Psoas muscle (tissue), 8 donors: ENCODE measurements around the gene PACS1. TPM values are rescaled to one million over a fixed set of nuclear protein-coding genes. Genes with fewer than 3 reads are reported as not detected.

Experiments used
- ATAC-seq, 4 donors: fragments of 200-7000 bp; cut with Tn5 transposase; one replicate each; pipeline ENCODE4 v1.9.1; 2020; ENCODE audit warnings: moderate library complexity in 3 of 4, mild to moderate bottlenecking in 2 of 4
- DNase-seq, 2 donors: peaks; one replicate each; pipeline ENCODE4 v3.0.0-alpha.2; 2020
- H3K27ac ChIP-seq: fragments of 200-600 bp; one replicate; pipeline ENCODE4 v1.8.0; 2022
- H3K27me3 ChIP-seq, 3 donors: fragments of 200-600 bp in 1 of 3; one replicate each; pipeline versions ENCODE4 v1.6.1 to v1.8.0; 2013 to 2022; ENCODE audit warnings: low read length in 2 of 3, mild to moderate bottlenecking in 2 of 3, moderate library complexity in 1 of 3; ENCODE audit not compliant: insufficient read depth in 3 of 3
- H3K36me3 ChIP-seq, 2 donors: fragments of 200-600 bp in 1 of 2; one replicate each; pipeline versions ENCODE4 v1.6.1 to v1.8.0; 2013 to 2022; ENCODE audit warnings: low read depth in 1 of 2, mild to moderate bottlenecking in 1 of 2, moderate library complexity in 1 of 2; ENCODE audit not compliant: insufficient read depth in 1 of 2
- H3K4me1 ChIP-seq: fragments of 200-600 bp; one replicate; pipeline ENCODE4 v1.8.0; 2022
- H3K4me3 ChIP-seq: fragments of 200-600 bp; one replicate; pipeline ENCODE4 v1.8.0; 2022; ENCODE audit warnings: mild to moderate bottlenecking
- H3K9me3 ChIP-seq: fragments of 200-600 bp; one replicate; pipeline ENCODE4 v1.8.0; 2022
- CTCF ChIP-seq: fragments of 200-600 bp; IDR thresholded peaks from one replicate; pipeline ENCODE4 v1.8.0; 2022; ENCODE audit warnings: antibody characterized with exemption
- WGBS, 3 donors: extraction: QIAGEN DNeasy Blood & Tissue Kit; methylation state at CpG; one replicate each; pipeline versions ENCODE4 v1.1.6 to v1.1.7; 2013; 5-methylcytosine and 5-hydroxymethylcytosine counted together
- intact Hi-C, 2 donors: fragments of 100-400 bp; cut with DNase I; formaldehyde crosslinking; loops; one replicate each; pipeline versions ENCODE4 v1.11.0 to v1.14.2; 2022
- polyA plus RNA-seq, 3 donors: library from polyadenylated mRNA; stranded (reverse); fragments of 200-250 nt; gene quantifications; one replicate each; pipeline ENCODE4 v1.2.3, GENCODE V29; 2013
- total RNA-seq, 4 donors: library from RNA; stranded (reverse); fragmentation: NEBNext Ultra II Directional in 2 of 4; extraction: Animal tissue kit (Norgen Biotek cat#: 25700) in 2 of 4; gene quantifications; one replicate each; pipeline versions ENCODE4 v1.2.1 to v1.2.4, GENCODE V29; 2021 to 2023
- donor health status: healthy with polysubstance abuse.
- donor health status: DM: no; HTN: no; CAD: no; lungs with moderate emphysema.
- donor health status: Bipolar disorder and iron deficiency.
- donor health status: healthy.
- donor health status: DM: yes; HTN: yes; CAD: no.
- donor health status: DM: no; HTN: no; CAD: no.
- donor health status: DM: no; HTN: no; CAD: no.
- donor health status: DM: yes; HTN: yes; CAD: no.

PACS1 gene
- total and polyA plus RNA-seq, 7 donors, result 7.4 to 27.8 (median 16.3) TPM

GRCh38 chr11:66216911-66217310 is 146.8 kb downstream of the PACS1 start:
- ATAC-seq (no peak), DNase-seq (no peak)
- Histone ChIP-seq H3K9me3 (no peaks in the 10 kb centered on the region), H3K36me3 (peaks cover 0 to 70% of the 10 kb centered on the region in 2 donors), H3K4me1 (no peaks in the 10 kb centered on the region), H3K4me3 (no peak overlapping the region), H3K27ac (no peak overlapping the region), H3K27me3 (no peaks in the 10 kb centered on the region)
- intact Hi-C loops, result no loop called here
- 92 to 96% (median 94%) methylated on average over 6 of the region's 6 CpGs for WGBS, 3 donors
- no peak for TF ChIP-seq CTCF

DNA sequence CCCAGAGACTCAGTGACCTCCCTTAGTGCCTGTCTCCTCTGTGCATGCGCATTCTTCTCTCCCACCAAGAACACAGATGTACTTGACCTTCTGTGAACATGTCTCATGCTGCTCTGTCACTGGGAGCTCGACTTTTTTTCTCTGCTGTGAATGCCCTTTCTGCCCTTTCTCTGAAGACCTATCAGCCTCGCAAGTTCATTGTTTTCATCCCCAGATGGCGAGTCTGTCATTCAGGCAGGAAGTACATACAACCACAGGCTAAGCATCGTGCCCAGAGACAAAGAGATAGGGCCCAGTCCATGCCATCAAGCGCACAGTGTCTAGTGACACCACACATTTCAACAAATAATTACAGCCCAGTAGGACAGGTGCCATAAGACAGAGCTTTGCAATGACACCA is 148.0 kb downstream of the PACS1 start:
- Histone ChIP-seq H3K27me3 (no peaks in the 10 kb centered on the region), H3K4me3 (no peak overlapping the region), H3K27ac (no peak overlapping the region), H3K9me3 (no peaks in the 10 kb centered on the region), H3K4me1 (no peaks in the 10 kb centered on the region), H3K36me3 (peaks cover 0 to 62% of the 10 kb centered on the region in 2 donors)
- no peak for TF ChIP-seq CTCF
- DNase-seq, result no peak
- 88 to 97% (median 92%) methylated on average over 6 of the region's 6 CpGs for WGBS, 3 donors
- intact Hi-C loops, result no loop called here
- no peak for ATAC-seq

DNA sequence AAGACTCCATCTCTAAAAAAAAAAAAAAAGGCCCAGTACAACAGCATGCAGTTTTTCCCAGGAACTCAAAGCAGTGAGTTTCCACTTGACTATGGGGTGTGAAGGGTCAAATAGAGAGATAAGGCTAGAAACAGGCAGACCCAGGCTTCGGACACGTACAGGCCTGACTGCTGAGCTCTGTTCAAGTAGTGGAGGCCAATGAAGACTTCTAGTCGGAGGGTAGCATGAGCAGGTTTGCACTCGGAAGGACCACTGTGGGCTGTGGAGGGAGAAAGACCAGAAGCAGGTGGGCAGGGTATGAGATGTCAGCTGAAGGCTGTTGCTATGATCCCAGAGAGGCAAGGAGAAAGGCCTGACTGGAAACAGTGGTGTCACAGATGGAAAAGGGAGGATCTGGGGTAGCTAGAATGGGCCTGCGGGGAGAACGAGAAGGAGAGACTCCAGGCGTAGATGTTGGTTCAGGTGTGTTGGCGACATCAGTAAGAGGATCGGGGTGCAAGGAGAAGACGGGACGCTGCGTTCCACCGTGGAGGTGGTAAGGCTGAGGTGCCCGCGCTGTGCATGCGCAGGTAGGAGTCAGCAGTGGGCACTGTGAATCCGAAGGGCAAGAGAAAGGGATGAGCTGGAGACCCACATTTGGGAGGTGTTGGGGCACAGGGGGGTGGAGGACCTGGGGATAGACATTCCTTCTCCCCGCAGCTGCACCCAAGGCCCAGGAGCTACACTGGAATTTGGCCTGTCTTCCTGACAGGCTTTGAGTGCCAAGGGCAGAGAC is 149.0 kb downstream of the PACS1 start:
- DNase-seq (no peak), ATAC-seq (no peak)
- TF ChIP-seq CTCF, result no peak
- Histone ChIP-seq H3K27me3 (no peaks in the 10 kb centered on the region), H3K4me1 (no peaks in the 10 kb centered on the region), H3K27ac (no peak overlapping the region), H3K4me3 (no peak overlapping the region), H3K9me3 (no peaks in the 10 kb centered on the region), H3K36me3 (peaks cover 0 to 57% of the 10 kb centered on the region in 2 donors)
- WGBS, 3 donors, result 94 to 96% (median 95%) methylated on average over 18 of the region's 18 CpGs
- intact Hi-C loops, result no loop called here

DNA sequence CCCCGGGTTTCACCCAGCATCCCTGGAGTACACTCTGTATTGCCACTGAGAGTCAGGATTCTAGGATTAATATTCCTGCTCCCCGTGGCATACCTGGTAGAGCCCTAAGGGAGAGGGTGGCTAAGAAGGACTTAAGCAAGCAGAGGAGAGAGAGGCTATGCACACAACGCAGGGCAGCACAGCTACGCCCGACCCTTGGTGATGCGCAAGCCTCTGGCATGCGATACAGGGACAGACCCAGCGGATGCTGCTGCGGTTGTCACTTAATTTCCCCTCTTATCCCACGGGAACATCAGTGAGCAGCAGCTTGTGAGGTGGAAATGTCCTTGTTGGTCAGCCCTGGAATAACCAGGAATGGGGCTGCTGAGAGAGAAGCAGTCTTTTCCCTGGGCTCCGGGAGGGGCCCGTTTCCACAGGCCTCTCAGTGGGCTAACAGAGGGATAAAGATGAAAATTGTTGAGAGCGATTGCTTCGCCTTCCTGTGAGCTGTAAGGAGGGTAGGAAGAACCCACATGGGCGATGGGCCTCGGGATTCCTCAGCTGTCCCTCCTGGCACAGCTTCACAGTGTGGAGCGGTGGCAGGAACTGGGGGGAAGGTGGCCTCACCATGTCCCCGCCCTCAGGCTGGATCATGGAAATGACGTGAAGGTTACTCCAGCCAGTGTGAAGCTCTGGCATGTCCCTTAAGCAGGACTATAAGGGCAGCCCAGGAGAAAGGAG is 149.9 kb downstream of the PACS1 start:
- intact Hi-C loops, result no loop called here
- Histone ChIP-seq H3K27ac (no peak overlapping the region), H3K4me1 (no peaks in the 10 kb centered on the region), H3K9me3 (no peaks in the 10 kb centered on the region), H3K4me3 (no peak overlapping the region), H3K27me3 (no peaks in the 10 kb centered on the region), H3K36me3 (peaks cover 0 to 57% of the 10 kb centered on the region in 2 donors)
- TF ChIP-seq CTCF, result no peak
- WGBS, 3 donors, result 79 to 85% (median 79%) methylated on average over 19 of the region's 19 CpGs
- DNase-seq (no peak), ATAC-seq (no peak)
